H9 (cell line): ENCODE measurements around the gene SLC17A9. TPM values are rescaled to one million over a fixed set of nuclear protein-coding genes. Genes with fewer than 3 reads are reported as not detected.

Experiments
- DNase-seq: peaks from one replicate; pipeline ENCODE4 v3.0.0-alpha.2; 2017
- H2AFZ ChIP-seq: one replicate; pipeline ENCODE4 v1.6.1; 2013; ENCODE audit warnings: mild to moderate bottlenecking, low read length, control low read depth, moderate library complexity
- H2AK5ac ChIP-seq: 2 replicates; pipeline ENCODE4 v1.6.1; 2013; ENCODE audit warnings: low read length, control low read depth, mixed read lengths; ENCODE audit not compliant: insufficient read length
- H2BK120ac ChIP-seq: one replicate; pipeline ENCODE4 v1.6.1; 2013; ENCODE audit warnings: low read depth, mild to moderate bottlenecking, low read length, control low read depth, inconsistent platforms; ENCODE audit not compliant: poor library complexity, severe bottlenecking
- H2BK12ac ChIP-seq: 2 replicates; pipeline ENCODE4 v1.6.1; 2013; ENCODE audit warnings: low read length, control low read depth, mixed read lengths, low read depth; ENCODE audit not compliant: insufficient read length
- H2BK15ac ChIP-seq: 2 replicates; pipeline ENCODE4 v1.6.1; 2013; ENCODE audit warnings: low read depth, low read length, control low read depth
- H2BK20ac ChIP-seq: one replicate; pipeline ENCODE4 v1.6.1; 2013; ENCODE audit warnings: low read depth, mild to moderate bottlenecking, low read length, control low read depth, inconsistent platforms; ENCODE audit not compliant: poor library complexity, severe bottlenecking
- H2BK5ac ChIP-seq: 2 replicates; pipeline ENCODE4 v1.6.1; 2013; ENCODE audit warnings: low read length, control low read depth, mixed read lengths; ENCODE audit not compliant: insufficient read length
- H3K14ac ChIP-seq: 2 replicates; pipeline ENCODE4 v1.6.1; 2013; ENCODE audit warnings: low read length, control low read depth; ENCODE audit not compliant: insufficient read depth
- H3K18ac ChIP-seq: 2 replicates; pipeline ENCODE4 v1.6.1; 2013; ENCODE audit warnings: low read depth, mild to moderate bottlenecking, mixed read lengths, low read length, control low read depth; ENCODE audit not compliant: insufficient read length
- H3K23ac ChIP-seq: 2 replicates; pipeline ENCODE4 v1.6.1; 2013; ENCODE audit warnings: low read length, control low read depth, mixed read lengths, low read depth; ENCODE audit not compliant: insufficient read length
- H3K23me2 ChIP-seq: 2 replicates; pipeline ENCODE4 v1.6.1; 2013; ENCODE audit warnings: low read depth, mild to moderate bottlenecking, mixed read lengths, low read length, control low read depth; ENCODE audit not compliant: insufficient read length, poor library complexity, severe bottlenecking
- H3K27ac ChIP-seq: 2 replicates; pipeline ENCODE4 v1.5.1; 2013; ENCODE audit warnings: low read length, control low read depth, mixed read lengths, low read depth; ENCODE audit not compliant: insufficient read length
- H3K27me3 ChIP-seq: 2 replicates; pipeline ENCODE4 v1.6.1; 2013; ENCODE audit warnings: low read length, control low read depth, inconsistent platforms; ENCODE audit not compliant: insufficient read depth
- H3K4ac ChIP-seq: 2 replicates; pipeline ENCODE4 v1.6.1; 2013; ENCODE audit warnings: low read depth, mild to moderate bottlenecking, control low read depth, inconsistent platforms, low read length, moderate library complexity
- H3K4me1 ChIP-seq: 2 replicates; pipeline ENCODE4 v1.6.1; 2013; ENCODE audit warnings: low read length, control low read depth, inconsistent platforms; ENCODE audit not compliant: insufficient read depth
- H3K4me2 ChIP-seq: 2 replicates; pipeline ENCODE4 v1.6.1; 2013; ENCODE audit warnings: low read length, control low read depth, mixed read lengths; ENCODE audit not compliant: insufficient read length, insufficient read depth
- H3K56ac ChIP-seq: 2 replicates; pipeline ENCODE4 v1.6.1; 2013; ENCODE audit warnings: low read depth, mild to moderate bottlenecking, mixed read lengths, low read length, control low read depth; ENCODE audit not compliant: insufficient read length
- H3K79me1 ChIP-seq: 2 replicates; pipeline ENCODE4 v1.6.1; 2013; ENCODE audit warnings: low read depth, mild to moderate bottlenecking, moderate library complexity, low read length, control low read depth, inconsistent platforms; ENCODE audit not compliant: insufficient read depth, poor library complexity, severe bottlenecking
- H3K79me2 ChIP-seq: 2 replicates; pipeline ENCODE4 v1.6.1; 2013; ENCODE audit warnings: low read length, control low read depth, inconsistent platforms; ENCODE audit not compliant: insufficient read depth
- H3K9ac ChIP-seq: 2 replicates; pipeline ENCODE4 v1.6.1; 2013; ENCODE audit warnings: low read length, control low read depth, mixed read lengths; ENCODE audit not compliant: insufficient read length; ENCODE audit errors: extremely low read depth
- H3K9me3 ChIP-seq: one replicate; pipeline ENCODE4 v1.6.1; 2013; ENCODE audit warnings: low read depth, low read length, inconsistent platforms; ENCODE audit not compliant: control insufficient read depth
- H3T11ph ChIP-seq: one replicate; pipeline ENCODE4 v1.6.1; 2013; ENCODE audit warnings: mild to moderate bottlenecking, low read length, control low read depth, inconsistent platforms
- H4K20me1 ChIP-seq: one replicate; pipeline ENCODE4 v1.6.1; 2013; ENCODE audit not compliant: control insufficient read depth, insufficient read length, insufficient read depth
- H4K5ac ChIP-seq: 2 replicates; pipeline ENCODE4 v1.6.1; 2013; ENCODE audit warnings: low read depth, mild to moderate bottlenecking, mixed read lengths, low read length, control low read depth; ENCODE audit not compliant: insufficient read length
- H4K8ac ChIP-seq: replicated peaks from 2 replicates; pipeline ENCODE4 v1.6.1; 2013; ENCODE audit warnings: low read length, control low read depth, mixed read lengths, low read depth; ENCODE audit not compliant: insufficient read length
- H4K91ac ChIP-seq: 2 replicates; pipeline ENCODE4 v1.6.1; 2013; ENCODE audit warnings: low read depth, mild to moderate bottlenecking, moderate library complexity, mixed read lengths, low read length, control low read depth; ENCODE audit not compliant: insufficient read length
- H3K27ac Mint-ChIP-seq, 3 experiments: 2 replicates in 2 of 3; 3 replicates in 1 of 3; pipeline ENCODE4 v1.8.0; 2020 to 2021; ENCODE audit warnings: mixed read lengths in 3 of 3, mild to moderate bottlenecking in 1 of 3, moderate library complexity in 1 of 3
- H3K27me3 Mint-ChIP-seq: 2 replicates; pipeline ENCODE4 v1.8.0; 2021; ENCODE audit warnings: low read depth, mild to moderate bottlenecking, moderate library complexity, mixed read lengths
- H3K36me3 Mint-ChIP-seq, 3 experiments: 2 replicates in 2 of 3; 3 replicates in 1 of 3; pipeline ENCODE4 v1.8.0; 2020 to 2021; ENCODE audit warnings: low read depth in 3 of 3, mixed read lengths in 3 of 3; ENCODE audit not compliant: insufficient read depth in 1 of 3
- H3K4me1 Mint-ChIP-seq, 2 experiments: 2 replicates each; pipeline ENCODE4 v1.8.0; 2020; ENCODE audit warnings: mixed read lengths in 2 of 2
- H3K4me3 Mint-ChIP-seq, 2 experiments: 2 replicates in 1 of 2; 3 replicates in 1 of 2; pipeline ENCODE4 v1.8.0; 2020 to 2021; ENCODE audit warnings: mild to moderate bottlenecking in 2 of 2, mixed read lengths in 2 of 2, moderate library complexity in 1 of 2
- H3K9me3 Mint-ChIP-seq, 2 experiments: 2 replicates in 1 of 2; 3 replicates in 1 of 2; pipeline ENCODE4 v1.8.0; 2020; ENCODE audit warnings: mild to moderate bottlenecking in 2 of 2, mixed read lengths in 2 of 2, moderate library complexity in 1 of 2
- WGBS: extraction: QIAGEN DNeasy Blood & Tissue Kit; methylation state at CpG from one replicate; pipeline ENCODE4 v1.1.7; 2013; ENCODE audit warnings: missing lambda C conversion rate, low lambda C conversion rate, mixed read lengths; ENCODE audit not compliant: insufficient read length; ENCODE audit errors: extremely low coverage; 5-methylcytosine and 5-hydroxymethylcytosine counted together
- total RNA-seq: library from RNA; stranded (reverse); gene quantifications from 2 replicates; pipeline ENCODE4 v1.2.1, GENCODE V29; 2021
- TF ChIP-seq, protein P1 (sequence below): fragments of 200-600 bp; sonication (generic); conservative IDR thresholded peaks from 3 replicates; pipeline ENCODE4 v1.8.0; 2021; ENCODE audit warnings: antibody characterized with exemption, mild to moderate bottlenecking

Gene SLC17A9
- total RNA-seq, 1 experiment from 2014 or later, result 20.9 TPM

DNA sequence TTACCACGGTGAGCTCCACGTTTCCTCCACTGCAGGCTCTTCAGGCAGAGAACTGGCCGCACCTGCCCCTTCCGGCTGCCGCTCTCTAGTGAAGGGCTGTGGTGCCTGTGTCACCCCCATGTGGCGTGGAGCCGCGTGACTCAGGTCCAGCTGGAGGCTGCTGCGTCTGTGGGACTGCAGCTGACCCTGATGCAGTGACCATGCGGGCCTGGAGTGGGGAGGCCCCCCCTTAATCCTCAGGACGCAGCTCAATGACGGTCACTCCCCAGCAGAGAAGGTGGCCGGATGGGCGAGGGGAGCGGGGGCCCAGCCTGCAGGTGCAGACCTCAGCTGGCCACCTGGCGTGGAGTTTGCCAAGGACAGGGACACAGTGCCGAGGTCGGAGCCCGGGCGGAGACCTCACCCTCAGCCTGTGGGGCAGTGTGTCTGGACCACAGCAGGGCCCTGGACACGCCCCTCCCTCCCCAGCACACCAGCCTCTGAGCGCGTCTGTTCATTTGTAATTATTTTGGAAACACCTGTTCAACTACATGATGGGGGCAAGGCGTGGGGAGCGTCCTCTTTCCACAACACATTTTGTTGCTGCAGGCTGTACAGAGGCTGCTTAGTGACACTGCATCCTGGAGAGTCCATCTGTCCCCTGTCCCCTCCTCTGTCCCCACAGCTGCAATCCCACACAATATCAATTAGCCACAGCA lies 43.5 kb downstream of the SLC17A9 start:
- H3K27ac Mint-ChIP-seq, result no peak overlapping the region

More for the DNA sequence above, 43.5 kb downstream of the SLC17A9 start:
- Mint-ChIP-seq H3K9me3 (peaks cover 0 to 3% of the 10 kb centered on the region in 2 experiments; a peak in 2 of 5 replicates), H3K27me3 (peaks cover 62% of the 10 kb centered on the region), H3K4me3 (no peak overlapping the region), H3K4me1 (peaks cover 20 to 50% of the 10 kb centered on the region in 2 experiments), H3K36me3 (no peaks in the 10 kb centered on the region)
- H3K27ac ChIP-seq, result no peak overlapping the region
- no peak overlapping the region for H3K18ac ChIP-seq
- H4K20me1 ChIP-seq, result peaks cover 2% of the 10 kb centered on the region
- no peak overlapping the region for H4K91ac ChIP-seq
- no peak overlapping the region for H3K4ac ChIP-seq
- no peak for DNase-seq
- H3K9me3 ChIP-seq, result no peaks in the 10 kb centered on the region
- no peak overlapping the region for H2BK12ac ChIP-seq
- no peak overlapping the region for H2BK20ac ChIP-seq
- no peak overlapping the region for H2BK5ac ChIP-seq
- H2BK120ac ChIP-seq, result no peak overlapping the region
- H3K9ac ChIP-seq, result no peak overlapping the region
- no peaks in the 10 kb centered on the region for H3K23me2 ChIP-seq
- TF ChIP-seq, protein P1, sequence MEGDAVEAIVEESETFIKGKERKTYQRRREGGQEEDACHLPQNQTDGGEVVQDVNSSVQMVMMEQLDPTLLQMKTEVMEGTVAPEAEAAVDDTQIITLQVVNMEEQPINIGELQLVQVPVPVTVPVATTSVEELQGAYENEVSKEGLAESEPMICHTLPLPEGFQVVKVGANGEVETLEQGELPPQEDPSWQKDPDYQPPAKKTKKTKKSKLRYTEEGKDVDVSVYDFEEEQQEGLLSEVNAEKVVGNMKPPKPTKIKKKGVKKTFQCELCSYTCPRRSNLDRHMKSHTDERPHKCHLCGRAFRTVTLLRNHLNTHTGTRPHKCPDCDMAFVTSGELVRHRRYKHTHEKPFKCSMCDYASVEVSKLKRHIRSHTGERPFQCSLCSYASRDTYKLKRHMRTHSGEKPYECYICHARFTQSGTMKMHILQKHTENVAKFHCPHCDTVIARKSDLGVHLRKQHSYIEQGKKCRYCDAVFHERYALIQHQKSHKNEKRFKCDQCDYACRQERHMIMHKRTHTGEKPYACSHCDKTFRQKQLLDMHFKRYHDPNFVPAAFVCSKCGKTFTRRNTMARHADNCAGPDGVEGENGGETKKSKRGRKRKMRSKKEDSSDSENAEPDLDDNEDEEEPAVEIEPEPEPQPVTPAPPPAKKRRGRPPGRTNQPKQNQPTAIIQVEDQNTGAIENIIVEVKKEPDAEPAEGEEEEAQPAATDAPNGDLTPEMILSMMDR, result no peak
- no peak overlapping the region for H2BK15ac ChIP-seq
- WGBS, result no CpG with 5 or more reads among the region's 25 CpGs
- H2AK5ac ChIP-seq, result no peak overlapping the region
- no peak overlapping the region for H3K14ac ChIP-seq
- no peak overlapping the region for H3K4me2 ChIP-seq
- no peak overlapping the region for H3T11ph ChIP-seq
- H3K23ac ChIP-seq, result no peak overlapping the region
- no peaks in the 10 kb centered on the region for H3K79me1 ChIP-seq
- no peak overlapping the region for H2AFZ ChIP-seq
- H3K4me1 ChIP-seq, result no peaks in the 10 kb centered on the region; the same call in 1 of the 2 replicates
- H3K79me2 ChIP-seq, result no peaks in the 10 kb centered on the region
- no peak overlapping the region for H4K5ac ChIP-seq
- H3K27me3 ChIP-seq, result peaks cover 3% of the 10 kb centered on the region; the same call in 1 of the 2 replicates
- no peak overlapping the region for H3K56ac ChIP-seq
- H4K8ac ChIP-seq, result no peak overlapping the region
